Activated CD4-positive, CD25-positive, alpha-beta regulatory T cell treated with anti-CD3 and anti-CD28 coated beads, Interleukin-2, amount 50 U/mL, for 24 hours (primary cell): Measurements from ENCODE around the gene POMC.
A peak's percentile ranks its signal among the peaks of the same experiment; 100 is the strongest.
"Not testable (repeated sequence)": the region's sequence is repeated elsewhere in the genome, so short reads cannot be mapped to it uniquely, and the experiment has no call there.

ENCODE experiments used
- ATAC-seq, 2 donors: fragments of 150-1000 bp; cut with Tn5 transposase; one replicate each; pipeline ENCODE4 v1.10.0; 2021; ENCODE audit warnings: mild to moderate bottlenecking in 1 of 2, moderate library complexity in 1 of 2

Gene POMC

GRCh38 chr2:25176138-25176537, 7.8 kb upstream of the POMC start:
- ATAC-seq: no peak

GRCh38 chr2:25174192-25174861, 5.9 kb upstream of the POMC start:
- ATAC-seq: no peak

- no peak for ATAC-seq
Observed at GRCh38 chr2:25173719-25174118, 5.3 kb upstream of the POMC start.

GRCh38 chr2:25170888-25171287, 2.5 kb upstream of the POMC start:
- no peak for ATAC-seq

GRCh38 chr2:25169073-25169470, 692 bp upstream of the POMC start:
- no peak for ATAC-seq

- peak; percentile 55 to 67 for ATAC-seq
Observed at GRCh38 chr2:25165992-25166875, 2.1 kb downstream of the POMC start.

- no peak for ATAC-seq
Observed at GRCh38 chr2:25164561-25164960, 3.8 kb downstream of the POMC start.

GRCh38 chr2:25162061-25162460, 6.3 kb downstream of the POMC start:
- not testable (repeated sequence) for ATAC-seq

GRCh38 chr2:25161055-25161781, 7.2 kb downstream of the POMC start:
- peak; percentile 60 to 70 for ATAC-seq

GRCh38 chr2:25160376-25160775, 8.0 kb downstream of the POMC start:
- no peak for ATAC-seq

- ATAC-seq: peak; percentile 34 to 38
Observed at GRCh38 chr2:25159949-25160348, 8.4 kb downstream of the POMC start.

- no peak for ATAC-seq
Observed at GRCh38 chr2:25158096-25158852, 10.1 kb downstream of the POMC start.

- ATAC-seq: no peak
Observed at GRCh38 chr2:25155401-25155800, 13.0 kb downstream of the POMC start.

- ATAC-seq: no peak
Observed at GRCh38 chr2:25151718-25152117, 16.7 kb downstream of the POMC start.

GRCh38 chr2:25150993-25151392, 17.4 kb downstream of the POMC start:
- ATAC-seq: not testable (repeated sequence)

GRCh38 chr2:25149646-25150045, 18.7 kb downstream of the POMC start:
- no peak for ATAC-seq

- ATAC-seq: no peak
Observed at GRCh38 chr2:25146896-25147295, 21.5 kb downstream of the POMC start.

- peak in 1 of 2 donors; percentile 38 for ATAC-seq
Observed at GRCh38 chr2:25145803-25146202, 22.6 kb downstream of the POMC start.

- ATAC-seq: no peak
Observed at GRCh38 chr2:25141120-25141519, 27.3 kb downstream of the POMC start.

GRCh38 chr2:25140535-25140934, 27.8 kb downstream of the POMC start:
- ATAC-seq: not testable (repeated sequence)

GRCh38 chr2:25132693-25133092, 35.7 kb downstream of the POMC start:
- no peak for ATAC-seq

GRCh38 chr2:25132299-25132635, 36.1 kb downstream of the POMC start:
- ATAC-seq: no peak
